GM08714 (cell line): ENCODE results near the gene CASTOR2.

Source experiments
- H3K4me3 ChIP-seq: fragments of 200-500 bp; sonication (Bioruptor generic); 2 replicates; pipeline ENCODE4 v1.5.1; 2014; ENCODE audit warnings: mild to moderate bottlenecking, low read length, inconsistent platforms
- ZNF274 ChIP-seq: IDR thresholded peaks from 2 replicates; pipeline ENCODE4 v1.6.1; 2012; ENCODE audit warnings: mild to moderate bottlenecking, low read depth, low read length

Gene CASTOR2

GRCh38 chr7:75072981-75073283 lies 108.4 kb downstream of the CASTOR2 start:
- no peak for TF ChIP-seq ZNF274
- peak overlapping the region; percentile 64 for H3K4me3 ChIP-seq

GRCh38 chr7:75074262-75074641 lies 109.7 kb downstream of the CASTOR2 start:
- peak overlapping the region; percentile 78; the same call in 1 of the 2 replicates for H3K4me3 ChIP-seq
